ENCODE measurements around the gene WDR1. TPM values are rescaled to one million over a fixed set of nuclear protein-coding genes. Genes with fewer than 3 reads are reported as not detected.

WDR1 gene
- polyA plus RNA-seq, 2 of the 4 experiments (the other 2 are of a cell fraction), result 251 to 326 TPM

DNA sequence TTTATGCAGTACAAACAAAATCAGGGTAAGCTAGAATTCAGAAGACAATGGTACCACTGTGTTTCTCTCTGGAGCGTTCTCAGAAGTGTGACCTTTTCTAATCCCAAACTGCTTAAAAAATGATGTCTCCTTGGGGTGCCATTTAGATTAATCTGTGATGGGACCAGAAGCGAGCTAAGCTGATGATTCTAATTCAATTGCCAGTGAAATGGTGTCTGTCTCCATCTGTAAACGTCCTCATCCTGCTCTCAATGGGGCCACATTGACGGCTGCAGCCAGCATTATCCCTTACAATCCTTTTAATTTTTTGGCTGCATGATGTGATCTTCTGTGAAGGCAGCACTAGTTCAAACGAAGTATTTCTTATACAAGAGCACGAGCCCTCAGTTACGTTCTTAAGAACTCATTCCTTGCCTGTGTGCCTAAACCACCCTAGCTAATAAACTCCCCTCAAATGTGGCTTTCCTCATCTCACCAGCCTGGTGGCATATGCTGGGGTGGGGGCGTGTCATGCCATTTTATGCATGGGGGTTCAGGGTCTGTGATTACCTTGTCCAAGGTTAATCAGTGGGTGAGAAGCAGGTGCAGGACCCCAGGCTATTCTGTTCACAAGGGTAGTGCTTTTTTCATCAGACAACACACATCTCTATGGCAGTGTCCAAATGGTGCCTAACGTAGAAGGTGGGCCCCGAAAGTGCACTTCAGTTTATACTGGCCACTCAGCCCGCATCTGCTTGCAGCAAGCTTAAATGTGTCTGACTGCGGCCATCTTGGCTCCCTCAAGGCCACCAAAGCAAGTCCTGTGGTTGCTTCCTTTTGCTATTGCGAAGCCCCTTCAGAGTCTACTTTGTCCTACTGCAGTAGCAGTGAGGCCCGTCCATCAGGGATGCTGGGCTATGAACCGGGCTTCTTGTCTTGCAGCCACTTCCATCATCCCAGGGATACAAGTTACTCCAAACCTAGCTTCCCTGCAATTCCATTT lies 49.6 kb downstream of the WDR1 start:
- ChIA-PET CTCF (interaction anchor here (1.4 kb wide), 1 partner anchor 304 kb away, joined by 4 read pairs; no protein-coding TSS in a partner anchor), POLR2A (no interaction called here)
- DNase-seq (ENCODE audit: low read depth in 1 of 2, low spot score in 1 of 2), result no peak
- Histone ChIP-seq H3K4me1 (no peaks in the 10 kb centered on the region), H3K27ac (no peak overlapping the region), H3K4me2 (no peak overlapping the region), H3K9me3 (no peaks in the 10 kb centered on the region), H3K4me3 (no peak overlapping the region)
- ATAC-seq, result no peak
- no peak for FAIRE-seq
- 89% methylated on average over 15 of the region's 15 CpGs for WGBS (ENCODE audit: missing lambda C conversion rate)
- TF ChIP-seq CEBPB (IDR thresholded peaks at IDR 0.05) (no peak), EP300 (IDR thresholded peaks at IDR 0.05) (no peak), SREBF2 (IDR thresholded peaks at IDR 0.05) (no peak), EHF (CRISPR knock-in tag; IDR thresholded peaks at IDR 0.05) (no peak), JUNB (IDR thresholded peaks at IDR 0.05) (no peak), FOSB (CRISPR knock-in tag; IDR thresholded peaks at IDR 0.05) (no peak), ESRRA (IDR thresholded peaks at IDR 0.05; ENCODE audit: borderline replicate concordance, low read length) (no peak)
- TF ChIP-seq, protein P1, sequence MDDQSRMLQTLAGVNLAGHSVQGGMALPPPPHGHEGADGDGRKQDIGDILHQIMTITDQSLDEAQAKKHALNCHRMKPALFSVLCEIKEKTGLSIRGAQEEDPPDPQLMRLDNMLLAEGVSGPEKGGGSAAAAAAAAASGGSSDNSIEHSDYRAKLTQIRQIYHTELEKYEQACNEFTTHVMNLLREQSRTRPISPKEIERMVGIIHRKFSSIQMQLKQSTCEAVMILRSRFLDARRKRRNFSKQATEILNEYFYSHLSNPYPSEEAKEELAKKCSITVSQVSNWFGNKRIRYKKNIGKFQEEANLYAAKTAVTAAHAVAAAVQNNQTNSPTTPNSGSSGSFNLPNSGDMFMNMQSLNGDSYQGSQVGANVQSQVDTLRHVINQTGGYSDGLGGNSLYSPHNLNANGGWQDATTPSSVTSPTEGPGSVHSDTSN (IDR thresholded peaks at IDR 0.05), result no peak

DNA sequence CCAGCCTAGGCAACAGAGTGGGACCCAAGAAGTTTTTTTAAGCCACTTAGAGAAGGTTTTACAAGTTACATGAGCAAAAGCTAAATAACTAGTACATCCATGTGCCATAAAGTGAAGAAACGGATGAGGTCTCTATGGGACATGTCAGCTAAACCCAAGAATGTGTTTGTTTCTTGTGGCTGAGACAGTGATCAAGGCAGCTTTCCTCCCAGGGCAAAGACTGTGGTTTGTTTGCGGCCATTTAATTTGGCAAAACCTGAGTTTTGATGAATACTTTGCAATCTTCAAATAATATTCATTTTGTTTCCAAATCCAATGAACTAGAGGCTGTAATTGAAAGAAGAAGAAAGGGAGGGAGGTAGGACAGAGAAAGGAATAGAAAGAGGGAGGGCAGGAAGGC lies 50.4 kb downstream of the WDR1 start:
- POLR2A ChIA-PET, result no interaction called here
- 96% methylated on average over 2 of the region's 2 CpGs for WGBS (ENCODE audit: missing lambda C conversion rate)
- no peak overlapping the region for H3K4me2 ChIP-seq
- no peaks in the 10 kb centered on the region for H3K4me1 ChIP-seq
- ATAC-seq (no peak), DNase-seq (ENCODE audit: low read depth in 1 of 2, low spot score in 1 of 2) (no peak), FAIRE-seq (no peak)
- H3K4me3 ChIP-seq, result no peak overlapping the region
- H3K27ac ChIP-seq, result no peak overlapping the region
- no peak for TF ChIP-seq ESRRA (IDR thresholded peaks at IDR 0.05; ENCODE audit: borderline replicate concordance, low read length)
- no peak for TF ChIP-seq FOSB (CRISPR knock-in tag; IDR thresholded peaks at IDR 0.05)
- TF ChIP-seq, protein P2, sequence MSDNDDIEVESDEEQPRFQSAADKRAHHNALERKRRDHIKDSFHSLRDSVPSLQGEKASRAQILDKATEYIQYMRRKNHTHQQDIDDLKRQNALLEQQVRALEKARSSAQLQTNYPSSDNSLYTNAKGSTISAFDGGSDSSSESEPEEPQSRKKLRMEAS (IDR thresholded peaks at IDR 0.05), result no peak
- TF ChIP-seq, protein P3, sequence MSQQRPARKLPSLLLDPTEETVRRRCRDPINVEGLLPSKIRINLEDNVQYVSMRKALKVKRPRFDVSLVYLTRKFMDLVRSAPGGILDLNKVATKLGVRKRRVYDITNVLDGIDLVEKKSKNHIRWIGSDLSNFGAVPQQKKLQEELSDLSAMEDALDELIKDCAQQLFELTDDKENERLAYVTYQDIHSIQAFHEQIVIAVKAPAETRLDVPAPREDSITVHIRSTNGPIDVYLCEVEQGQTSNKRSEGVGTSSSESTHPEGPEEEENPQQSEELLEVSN (IDR thresholded peaks at IDR 0.05; ENCODE audit: borderline replicate concordance, low read depth), result no peak
- no peak for TF ChIP-seq GATA3 (IDR thresholded peaks at IDR 0.05; ENCODE audit: borderline replicate concordance)
- TF ChIP-seq FOSL2 (IDR thresholded peaks at IDR 0.05), result no peak
- no peak for TF ChIP-seq FOSL2 (CRISPR knock-in tag; IDR thresholded peaks at IDR 0.05)
- TF ChIP-seq BHLHE40 (IDR thresholded peaks at IDR 0.05; ENCODE audit: low read depth, low read length), result no peak
- TF ChIP-seq, protein P4, sequence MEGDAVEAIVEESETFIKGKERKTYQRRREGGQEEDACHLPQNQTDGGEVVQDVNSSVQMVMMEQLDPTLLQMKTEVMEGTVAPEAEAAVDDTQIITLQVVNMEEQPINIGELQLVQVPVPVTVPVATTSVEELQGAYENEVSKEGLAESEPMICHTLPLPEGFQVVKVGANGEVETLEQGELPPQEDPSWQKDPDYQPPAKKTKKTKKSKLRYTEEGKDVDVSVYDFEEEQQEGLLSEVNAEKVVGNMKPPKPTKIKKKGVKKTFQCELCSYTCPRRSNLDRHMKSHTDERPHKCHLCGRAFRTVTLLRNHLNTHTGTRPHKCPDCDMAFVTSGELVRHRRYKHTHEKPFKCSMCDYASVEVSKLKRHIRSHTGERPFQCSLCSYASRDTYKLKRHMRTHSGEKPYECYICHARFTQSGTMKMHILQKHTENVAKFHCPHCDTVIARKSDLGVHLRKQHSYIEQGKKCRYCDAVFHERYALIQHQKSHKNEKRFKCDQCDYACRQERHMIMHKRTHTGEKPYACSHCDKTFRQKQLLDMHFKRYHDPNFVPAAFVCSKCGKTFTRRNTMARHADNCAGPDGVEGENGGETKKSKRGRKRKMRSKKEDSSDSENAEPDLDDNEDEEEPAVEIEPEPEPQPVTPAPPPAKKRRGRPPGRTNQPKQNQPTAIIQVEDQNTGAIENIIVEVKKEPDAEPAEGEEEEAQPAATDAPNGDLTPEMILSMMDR (IDR thresholded peaks at IDR 0.05), result no peak
- no peak for TF ChIP-seq MAFK (IDR thresholded peaks at IDR 0.05; ENCODE audit: partially characterized antibody)
- TF ChIP-seq HDAC2 (IDR thresholded peaks at IDR 0.05), result no peak
- TF ChIP-seq PHF8 (IDR thresholded peaks at IDR 0.05; ENCODE audit: borderline replicate concordance, low read depth), result no peak
- no peak for TF ChIP-seq POLR2A (IDR thresholded peaks at IDR 0.05; ENCODE audit: low read length)
- TF ChIP-seq, protein P5, sequence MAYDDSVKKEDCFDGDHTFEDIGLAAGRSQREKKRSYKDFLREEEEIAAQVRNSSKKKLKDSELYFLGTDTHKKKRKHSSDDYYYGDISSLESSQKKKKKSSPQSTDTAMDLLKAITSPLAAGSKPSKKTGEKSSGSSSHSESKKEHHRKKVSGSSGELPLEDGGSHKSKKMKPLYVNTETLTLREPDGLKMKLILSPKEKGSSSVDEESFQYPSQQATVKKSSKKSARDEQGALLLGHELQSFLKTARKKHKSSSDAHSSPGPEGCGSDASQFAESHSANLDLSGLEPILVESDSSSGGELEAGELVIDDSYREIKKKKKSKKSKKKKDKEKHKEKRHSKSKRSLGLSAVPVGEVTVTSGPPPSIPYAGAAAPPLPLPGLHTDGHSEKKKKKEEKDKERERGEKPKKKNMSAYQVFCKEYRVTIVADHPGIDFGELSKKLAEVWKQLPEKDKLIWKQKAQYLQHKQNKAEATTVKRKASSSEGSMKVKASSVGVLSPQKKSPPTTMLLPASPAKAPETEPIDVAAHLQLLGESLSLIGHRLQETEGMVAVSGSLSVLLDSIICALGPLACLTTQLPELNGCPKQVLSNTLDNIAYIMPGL (CRISPR knock-in tag; IDR thresholded peaks at IDR 0.05; ENCODE audit: borderline replicate concordance), result no peak
- no peak for TF ChIP-seq SREBF2 (IDR thresholded peaks at IDR 0.05)
- TF ChIP-seq ZFP36 (IDR thresholded peaks at IDR 0.05; ENCODE audit: borderline replicate concordance, partially characterized antibody), result no peak
- TF ChIP-seq JUN (IDR thresholded peaks at IDR 0.05), result no peak
- no peak for TF ChIP-seq EHMT2 (IDR thresholded peaks at IDR 0.05; ENCODE audit: low read depth)
- TF ChIP-seq NFE2L2 (conservative IDR thresholded peaks at IDR 0.05; ENCODE audit: low read length), result no peak
- TF ChIP-seq, protein P6, sequence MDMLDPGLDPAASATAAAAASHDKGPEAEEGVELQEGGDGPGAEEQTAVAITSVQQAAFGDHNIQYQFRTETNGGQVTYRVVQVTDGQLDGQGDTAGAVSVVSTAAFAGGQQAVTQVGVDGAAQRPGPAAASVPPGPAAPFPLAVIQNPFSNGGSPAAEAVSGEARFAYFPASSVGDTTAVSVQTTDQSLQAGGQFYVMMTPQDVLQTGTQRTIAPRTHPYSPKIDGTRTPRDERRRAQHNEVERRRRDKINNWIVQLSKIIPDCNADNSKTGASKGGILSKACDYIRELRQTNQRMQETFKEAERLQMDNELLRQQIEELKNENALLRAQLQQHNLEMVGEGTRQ (IDR thresholded peaks at IDR 0.05), result no peak
- CTCF ChIA-PET, result interaction anchor here (0.7 to 1.4 kb wide), 2 partner anchors 22 to 303 kb away, joined by 3 to 4 read pairs; no protein-coding TSS in a partner anchor
- H3K9me3 ChIP-seq, result no peaks in the 10 kb centered on the region
